ENCODE data around the gene RSPH10B. TPM values are rescaled to one million over a fixed set of nuclear protein-coding genes. Genes with fewer than 3 reads are reported as not detected.
"Not testable (repeated sequence)": the region's sequence is repeated elsewhere in the genome, so short reads cannot be mapped to it uniquely, and the experiment has no call there.

The RSPH10B gene
- total RNA-seq, 1 donor from 2014 or later, result 0.13 TPM

DNA sequence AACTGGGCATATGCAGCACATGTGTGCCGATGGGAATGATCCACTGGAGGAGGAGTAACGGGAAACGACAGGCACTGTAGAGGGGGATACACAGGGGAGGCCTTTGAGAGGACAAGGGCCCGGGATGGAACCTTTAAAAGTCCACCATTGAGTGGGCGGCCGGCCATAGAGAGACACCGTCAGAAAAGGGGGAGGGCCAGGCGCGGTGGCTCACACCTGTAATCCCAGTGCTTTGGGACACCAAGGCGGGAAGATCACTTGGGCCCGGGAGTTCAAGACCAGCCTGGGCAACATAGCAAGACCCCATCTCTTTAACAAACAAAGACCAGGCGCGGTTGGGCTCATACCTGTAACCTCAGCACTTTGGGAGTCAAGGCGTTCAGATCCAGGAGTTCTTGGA is 39.2 kb downstream of the RSPH10B start:
- DNase-seq (ENCODE audit: low spot score); ATAC-seq: not testable (repeated sequence)

DNA sequence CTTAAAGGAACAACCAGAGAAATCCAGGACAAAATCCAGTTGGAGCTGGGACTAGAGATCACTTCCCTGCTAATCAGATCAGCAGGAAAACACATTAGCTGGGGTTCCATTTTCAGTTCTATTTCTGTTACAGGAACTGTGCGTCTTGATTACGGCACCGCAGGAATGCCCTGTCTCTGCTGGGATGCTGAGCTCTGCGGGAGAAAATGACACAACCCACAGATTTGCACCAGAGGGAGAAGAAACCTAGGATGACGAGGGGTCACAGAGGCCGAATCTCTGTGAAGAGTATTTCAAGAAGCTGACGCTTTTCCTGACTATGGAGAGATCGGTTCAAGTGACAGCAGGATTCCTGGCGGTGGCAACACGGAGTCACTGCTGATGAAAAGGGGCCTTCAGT is 40.2 kb downstream of the RSPH10B start:
- DNase-seq (ENCODE audit: low spot score), result not testable (repeated sequence)
- ATAC-seq, result peak; percentile 19

DNA sequence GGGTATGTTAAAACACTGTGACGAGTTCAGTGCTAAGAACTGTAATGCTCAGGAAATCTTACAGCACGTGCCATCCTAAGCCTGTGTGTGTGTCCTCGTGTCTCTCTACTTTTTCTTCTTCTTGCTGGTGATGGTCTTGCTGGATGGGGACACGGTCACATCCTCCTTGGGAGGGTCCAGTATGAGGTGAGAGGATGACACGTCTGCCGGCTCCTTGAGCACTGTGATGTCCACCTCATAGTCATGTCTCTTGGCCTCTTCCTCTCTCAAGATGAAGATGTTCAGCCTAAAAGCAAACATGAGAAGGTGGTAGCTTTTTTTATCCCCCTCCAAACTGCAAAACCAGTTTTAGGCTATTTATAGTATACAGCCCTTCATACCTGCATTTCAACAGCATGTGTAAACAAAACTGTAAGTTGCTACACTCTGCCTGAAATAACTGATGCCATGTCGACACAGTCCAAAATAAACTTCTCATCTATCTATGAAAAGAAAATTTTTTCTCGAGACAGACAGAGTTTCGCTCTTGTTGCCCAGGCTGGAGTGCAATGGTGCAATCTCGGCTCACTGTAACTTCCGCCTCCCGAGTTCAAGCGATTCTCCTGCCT is 44.1 kb downstream of the RSPH10B start:
- peak; percentile 68 for ATAC-seq

DNA sequence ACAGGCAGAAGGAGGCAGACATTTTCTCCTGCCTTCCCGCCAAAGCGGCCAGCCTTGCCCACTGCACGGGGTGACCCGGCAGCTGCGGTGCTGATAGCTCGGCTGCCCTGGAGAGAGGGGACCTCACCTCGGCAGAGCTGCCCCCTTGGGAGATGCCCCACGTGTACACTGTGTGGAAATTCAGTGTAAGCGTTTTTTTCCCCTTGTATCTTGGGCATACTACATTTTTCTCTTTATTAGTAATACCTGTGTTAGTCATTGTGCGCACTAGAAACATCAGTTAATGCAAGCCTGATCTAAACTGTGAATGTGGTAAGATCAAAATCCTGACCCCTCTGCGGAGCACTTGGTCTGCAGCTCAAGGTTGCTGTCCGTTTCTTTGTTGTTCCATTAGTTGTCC is 45.9 kb downstream of the RSPH10B start:
- ATAC-seq; DNase-seq (ENCODE audit: low spot score): not testable (repeated sequence)

More for the DNA sequence above, 44.1 kb downstream of the RSPH10B start:
- DNase-seq (ENCODE audit: low spot score), result not testable (repeated sequence)

DNA sequence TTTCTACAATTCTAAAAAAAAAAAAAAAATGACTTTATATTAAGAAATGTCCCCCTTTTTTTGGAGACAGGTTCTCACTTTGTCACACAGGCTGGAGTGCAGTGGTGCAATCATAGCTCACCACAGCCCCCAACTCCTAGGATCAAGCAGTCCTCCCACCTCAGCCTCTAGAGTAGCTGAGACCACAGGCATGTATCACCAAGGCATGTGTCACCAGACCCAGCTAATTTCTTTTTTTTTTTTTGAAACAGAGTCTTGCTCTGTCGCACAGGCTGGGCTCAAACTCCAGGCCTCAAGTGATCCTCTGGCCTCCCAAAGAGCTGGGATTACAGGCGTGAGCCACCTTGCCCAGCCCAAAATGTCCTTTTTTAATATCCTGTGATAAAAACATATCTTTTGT is 46.3 kb downstream of the RSPH10B start:
- not testable (repeated sequence) for ATAC-seq; DNase-seq (ENCODE audit: low spot score)

DNA sequence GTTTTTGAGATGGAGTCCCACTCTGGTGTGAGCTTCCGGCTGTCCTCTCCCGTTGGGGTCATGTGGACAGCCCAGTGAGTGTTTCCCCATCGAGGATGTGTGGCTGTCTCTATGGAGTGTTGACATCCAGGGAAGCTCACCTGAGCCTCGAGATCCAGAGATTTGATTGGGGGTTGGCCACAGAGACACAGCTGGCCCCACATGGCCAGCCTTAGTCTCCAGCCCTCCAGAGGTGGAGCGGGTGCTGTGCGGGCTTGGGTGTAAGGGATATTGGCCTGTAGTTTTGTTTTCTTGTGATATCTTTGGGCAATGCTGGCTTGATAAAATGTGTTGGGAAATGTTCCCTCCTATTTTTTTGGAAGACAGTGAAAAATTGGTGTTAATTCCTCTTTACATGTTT is 54.0 kb downstream of the RSPH10B start:
- not testable (repeated sequence) for DNase-seq (ENCODE audit: low spot score); ATAC-seq

DNA sequence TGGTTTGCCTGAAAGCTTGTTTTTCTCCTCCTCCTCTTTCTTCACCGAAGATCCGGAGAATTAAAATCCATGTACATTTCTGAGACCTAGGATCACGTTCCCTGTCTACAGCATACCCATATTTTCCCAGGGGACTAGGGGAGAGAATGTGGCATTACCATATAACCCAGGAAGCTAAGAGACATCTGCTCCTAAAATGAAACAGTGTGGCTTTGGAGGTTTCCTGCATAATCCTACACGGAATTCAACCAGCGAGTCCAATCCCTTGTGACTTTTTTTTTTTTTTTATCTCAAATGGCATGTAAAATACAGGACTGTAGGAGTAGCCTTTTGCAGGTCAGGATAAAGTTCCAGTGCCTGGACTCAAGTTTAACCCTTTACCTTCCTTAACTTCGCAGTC is 61.7 kb downstream of the RSPH10B start:
- not testable (repeated sequence) for DNase-seq (ENCODE audit: low spot score); ATAC-seq

DNA sequence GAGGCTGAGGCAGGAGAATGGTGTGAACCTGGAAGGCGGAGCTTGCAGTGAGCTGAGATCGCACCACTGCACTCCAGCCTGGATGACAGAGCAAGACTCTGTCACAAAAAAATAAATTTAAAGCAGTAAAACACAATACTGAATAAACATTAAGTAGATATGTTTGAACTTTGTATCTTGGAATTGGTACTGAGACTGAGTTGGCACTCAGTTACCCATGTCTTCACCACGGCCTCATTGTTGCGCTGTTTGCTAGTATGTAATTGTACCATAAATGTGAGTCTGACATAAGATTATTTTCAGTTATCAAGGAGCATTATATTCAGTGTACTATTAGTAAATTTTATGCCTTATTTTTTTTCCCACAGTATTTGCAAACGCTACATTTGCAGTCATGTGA is 65.8 kb downstream of the RSPH10B start:
- not testable (repeated sequence) for ATAC-seq

DNA sequence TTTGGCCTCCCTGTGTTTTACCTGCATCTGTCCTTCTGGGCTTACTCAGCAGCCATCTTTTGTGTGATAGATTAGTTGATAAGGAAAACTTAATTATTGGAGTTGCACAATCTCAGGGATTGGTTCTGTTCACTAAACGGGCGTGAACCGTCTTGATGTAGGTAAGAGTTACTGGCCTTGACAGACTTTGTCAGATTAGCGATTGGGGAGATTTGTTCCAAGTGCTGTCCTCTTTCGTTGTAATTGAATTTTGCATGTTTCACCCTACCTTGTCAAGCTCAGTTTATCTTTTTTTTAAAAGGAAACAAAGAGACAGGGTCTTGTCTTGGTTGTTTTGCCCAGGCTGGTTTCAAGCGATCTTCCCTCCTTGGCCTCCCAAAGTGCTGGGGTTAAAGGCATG is 67.5 kb downstream of the RSPH10B start:
- DNase-seq (ENCODE audit: low spot score); ATAC-seq: not testable (repeated sequence)

More for the DNA sequence above, 65.8 kb downstream of the RSPH10B start:
- DNase-seq (ENCODE audit: low spot score), result not testable (repeated sequence)

DNA sequence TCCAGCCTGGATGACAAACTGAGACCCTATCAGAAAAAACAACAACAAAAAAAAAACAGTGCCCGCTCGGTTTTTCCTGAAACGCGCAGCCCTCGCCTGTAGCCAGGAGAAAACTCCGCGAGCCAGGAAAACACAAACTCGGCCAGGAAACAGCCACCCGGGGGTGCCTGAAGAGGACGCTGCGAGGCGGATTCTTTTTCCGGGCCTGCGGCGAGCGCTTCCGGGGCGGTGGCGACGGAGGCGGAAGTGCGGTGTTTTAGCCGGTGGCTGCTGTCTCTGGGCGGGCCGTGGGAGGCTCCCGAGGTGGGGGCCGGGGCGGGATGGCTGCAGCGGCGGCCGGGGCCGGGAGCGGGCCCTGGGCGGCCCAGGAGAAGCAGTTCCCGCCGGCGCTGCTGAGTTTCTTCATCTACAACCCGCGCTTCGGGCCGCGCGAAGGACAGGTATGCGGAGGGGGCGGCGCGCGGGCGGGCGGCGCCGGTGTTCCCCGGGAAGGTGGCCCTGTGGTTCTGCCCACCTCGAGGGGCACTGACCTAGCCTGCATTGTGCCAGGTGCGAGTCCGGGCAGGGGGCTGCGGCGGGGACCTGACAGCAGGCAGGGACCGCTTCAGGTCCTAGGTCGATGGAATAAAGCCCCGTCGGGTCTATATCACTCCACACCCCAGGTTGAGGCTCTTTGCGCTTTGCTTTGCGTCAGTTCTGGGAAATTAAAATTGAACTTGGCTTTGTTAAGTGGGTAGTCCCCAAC is 71.8 kb downstream of the RSPH10B start, which contains the start of gene CCZ1:
CCZ1 (plus strand) TSS at position 254 of the 745 bp plus-strand sequence; CDS start at position 321, 67 bp downstream.
- DNase-seq (ENCODE audit: low spot score), result peak; percentile 70
- peak; percentile 96 for ATAC-seq

DNA sequence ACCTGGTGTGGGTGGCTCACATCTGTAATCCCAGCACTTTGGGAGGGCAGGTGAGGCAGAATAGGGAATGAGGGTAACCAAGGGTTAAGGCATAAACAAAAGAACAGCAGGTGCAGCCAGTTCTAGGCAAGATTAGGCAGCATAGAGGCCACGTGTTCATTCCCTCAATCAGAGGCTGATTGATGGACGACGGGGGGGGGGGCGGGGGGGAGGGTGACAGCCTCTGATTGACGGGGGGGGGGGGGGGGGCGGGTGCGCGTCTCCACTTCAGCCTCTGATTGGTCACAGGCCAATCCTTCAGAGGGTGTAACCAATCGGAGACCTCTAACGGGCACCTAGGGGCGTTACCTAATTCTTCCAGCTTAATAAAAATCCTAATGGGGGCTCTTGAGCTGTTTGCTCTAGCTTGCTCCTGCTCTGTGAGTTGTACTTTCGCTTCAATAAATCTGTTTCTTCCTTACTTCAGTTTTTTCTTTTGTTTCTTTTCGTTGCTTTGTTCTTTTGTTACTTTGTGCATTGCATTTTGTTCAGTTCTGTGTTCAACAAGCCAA is 73.0 kb downstream of the RSPH10B start:
- not testable (repeated sequence) for DNase-seq (ENCODE audit: low spot score)
- ATAC-seq, result peak; percentile 30

DNA sequence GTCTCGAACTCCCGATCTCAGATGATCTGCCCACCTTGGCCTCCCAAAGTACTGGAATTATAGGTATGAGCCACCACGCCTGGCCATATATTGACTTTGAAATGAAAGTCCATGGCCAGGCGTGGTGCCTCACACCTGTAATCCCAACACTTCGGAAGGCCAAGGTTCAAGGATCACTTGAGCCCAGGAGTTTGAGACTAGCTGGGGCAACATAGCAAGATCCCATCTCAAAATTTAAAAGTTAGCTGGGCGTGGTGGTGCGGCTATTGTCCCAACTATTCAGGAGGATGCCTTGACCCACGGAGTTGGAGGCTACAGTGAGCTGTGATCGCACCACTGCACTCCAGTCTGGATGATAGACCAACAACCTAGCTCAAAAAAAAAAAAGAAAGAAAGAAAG is 78.0 kb downstream of the RSPH10B start:
- DNase-seq (ENCODE audit: low spot score) (no peak), ATAC-seq (no peak)

DNA sequence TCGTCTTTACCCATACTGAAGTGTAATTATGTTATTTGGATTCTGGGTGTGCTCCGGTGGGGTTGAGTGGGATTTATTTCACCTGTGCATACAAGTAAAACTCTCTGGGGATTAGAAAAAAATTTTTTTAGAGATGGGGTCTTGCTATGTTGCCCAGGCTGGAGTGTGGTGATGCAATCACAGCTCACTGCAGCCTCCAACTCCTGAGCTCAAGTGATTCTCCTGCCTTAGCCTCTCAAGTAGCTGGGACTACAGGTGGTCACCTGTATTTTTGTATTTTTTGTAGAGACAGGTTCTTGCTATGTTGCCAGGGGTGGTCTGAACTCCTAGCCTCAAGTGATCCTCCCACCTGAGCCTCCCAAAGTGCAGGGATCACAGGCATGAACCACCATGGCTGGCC is 80.2 kb downstream of the RSPH10B start:
- ATAC-seq; DNase-seq (ENCODE audit: low spot score): not testable (repeated sequence)

DNA sequence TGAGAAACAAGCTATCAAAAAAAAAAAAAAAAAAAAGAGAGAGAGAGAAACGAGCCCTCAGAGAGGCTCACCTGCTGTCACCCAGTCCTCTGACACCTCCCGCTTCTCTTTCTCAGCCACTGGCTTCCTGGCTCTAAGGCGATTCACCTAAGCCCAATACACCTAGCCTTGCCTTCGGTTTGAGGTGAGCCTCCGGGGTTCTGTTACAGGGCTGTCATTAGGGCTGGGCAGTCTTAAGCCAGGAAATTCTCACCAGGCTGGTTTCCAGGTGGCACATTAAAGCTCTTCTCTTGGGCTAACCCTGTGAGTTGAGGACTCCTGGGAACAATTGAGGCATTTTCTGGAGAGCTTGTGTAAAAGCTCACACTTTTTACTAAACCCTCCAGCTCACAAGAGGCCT is 82.5 kb downstream of the RSPH10B start:
- ATAC-seq; DNase-seq (ENCODE audit: low spot score): not testable (repeated sequence)

DNA sequence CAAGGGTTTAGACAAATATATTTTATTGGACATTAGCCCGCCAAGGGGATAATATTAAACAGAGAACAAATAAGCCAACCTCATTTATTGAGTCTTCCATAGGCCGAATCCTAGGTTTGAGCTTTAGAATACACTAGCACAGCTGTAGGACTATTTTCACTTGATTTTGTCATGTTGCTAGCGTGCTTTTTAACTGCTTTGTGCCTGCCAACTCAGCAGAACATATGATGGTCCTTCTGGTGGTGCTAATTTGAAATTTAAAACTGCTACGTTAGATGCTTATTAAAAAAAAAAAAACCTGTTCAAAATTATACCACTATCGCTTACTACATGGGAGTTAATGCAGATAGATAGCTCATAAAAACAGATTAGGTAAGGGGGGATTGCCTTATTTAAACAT is 86.1 kb downstream of the RSPH10B start:
- ATAC-seq; DNase-seq (ENCODE audit: low spot score): not testable (repeated sequence)

DNA sequence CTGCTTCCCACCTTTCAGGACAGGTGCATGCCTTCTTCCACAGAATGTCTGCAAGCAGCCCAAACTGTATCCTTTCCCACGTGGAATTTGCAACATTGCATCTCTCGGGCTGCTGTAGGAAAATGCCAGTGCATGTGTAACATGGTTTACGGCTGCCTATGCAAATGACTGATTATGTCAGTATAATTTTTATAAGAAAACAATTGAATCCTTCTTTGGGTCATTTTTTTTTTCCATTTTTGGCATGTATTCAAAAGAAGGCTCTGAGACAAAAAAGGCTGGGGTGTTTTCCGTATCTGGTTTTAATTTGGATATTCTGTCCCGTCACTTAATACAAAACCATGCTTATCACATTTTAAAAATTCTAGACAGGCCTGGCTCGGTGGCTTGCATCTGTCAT is 90.4 kb downstream of the RSPH10B start:
- DNase-seq (ENCODE audit: low spot score); ATAC-seq: not testable (repeated sequence)

DNA sequence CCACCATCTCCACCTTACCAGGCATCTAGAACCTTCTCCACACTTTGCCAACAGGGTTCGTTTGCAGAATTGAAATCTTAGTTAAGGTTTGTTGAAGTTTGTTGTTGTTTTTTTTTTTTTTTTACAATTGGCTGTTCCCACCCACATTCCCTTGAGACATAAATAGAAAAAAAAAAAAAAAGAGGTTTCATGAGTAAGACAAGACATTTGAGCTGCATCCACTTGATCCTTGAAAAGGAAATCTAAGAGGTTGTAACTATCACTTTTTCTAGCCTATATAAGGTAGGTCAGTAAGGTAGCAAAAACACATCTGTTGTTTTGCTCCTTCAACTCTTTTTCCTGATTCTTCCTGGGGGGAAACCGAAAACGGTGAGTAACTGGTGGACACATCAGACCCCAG is 90.9 kb downstream of the RSPH10B start:
- not testable (repeated sequence) for DNase-seq (ENCODE audit: low spot score); ATAC-seq
